Panc1 (cell line): ENCODE measurements around the gene STMP1. TPM values are rescaled to one million over a fixed set of nuclear protein-coding genes. Genes with fewer than 3 reads are reported as not detected.

ENCODE experiments used
- ATAC-seq: fragments of 200-7000 bp; cut with Tn5 transposase; 2 replicates; pipeline ENCODE4 v1.9.1; 2020; ENCODE audit warnings: mild to moderate bottlenecking, moderate library complexity
- BruUV-seq: library from RNA; stranded (reverse); fragments of 400-500 nt; replicated peaks from 2 replicates; lab custom pipeline; 2021; lab: Mats Ljungman, UMichigan
- CTCF ChIA-PET: fragments of 300-600 bp; sonication (Branson Sonifier 250); formaldehyde crosslinking; loops from one replicate; lab custom pipeline; 2022; ENCODE audit warnings: antibody characterized with exemption; lab: Charles Lee
- POLR2A ChIA-PET: fragments of 300-600 bp; sonication (Branson Sonifier 250); formaldehyde crosslinking; loops from one replicate; lab custom pipeline; 2022; ENCODE audit warnings: antibody characterized with exemption; lab: Charles Lee
- DNase-seq: peaks from one replicate; pipeline ENCODE4 v3.0.0-alpha.2; 2010; ENCODE audit warnings: low read depth, low spot score
- H3K27ac ChIP-seq: 2 replicates; pipeline ENCODE4 v1.5.1; 2011; ENCODE audit warnings: mild to moderate bottlenecking, low read length, inconsistent platforms
- H3K27me3 ChIP-seq: fragments of 200-500 bp; sonication (Bioruptor generic); 2 replicates; pipeline ENCODE4 v1.6.0; 2014; ENCODE audit warnings: low read length, inconsistent platforms; ENCODE audit not compliant: control insufficient read depth, insufficient read depth
- H3K36me3 ChIP-seq: fragments of 200-500 bp; sonication (Bioruptor generic); 2 replicates; pipeline ENCODE4 v1.5.1; 2014; ENCODE audit warnings: inconsistent platforms, mild to moderate bottlenecking, low read length, moderate library complexity; ENCODE audit not compliant: control insufficient read depth, insufficient read depth
- H3K4me1 ChIP-seq: 2 replicates; pipeline ENCODE4 v1.5.1; 2011; ENCODE audit warnings: inconsistent platforms, mild to moderate bottlenecking, low read length, moderate library complexity; ENCODE audit not compliant: control insufficient read depth, insufficient read depth
- H3K4me3 ChIP-seq, 2 experiments: 2 replicates each; pipeline ENCODE4 v1.5.1; 2011 to 2012; ENCODE audit warnings: low read depth in 2 of 2, low read length in 2 of 2, mild to moderate bottlenecking in 2 of 2, inconsistent platforms in 1 of 2, moderate library complexity in 1 of 2
- H3K9me3 ChIP-seq: fragments of 200-500 bp; sonication (Bioruptor generic); 2 replicates; pipeline ENCODE4 v1.5.1; 2014; ENCODE audit warnings: low read depth, mild to moderate bottlenecking, inconsistent platforms, low read length, moderate library complexity; ENCODE audit not compliant: control insufficient read depth, insufficient read depth
- POLR2AphosphoS5 ChIP-seq: IDR thresholded peaks from 2 replicates; pipeline ENCODE4 v1.6.1; 2012; ENCODE audit warnings: mild to moderate bottlenecking, low read depth, low read length, moderate library complexity
- SIN3A ChIP-seq: IDR thresholded peaks from 2 replicates; pipeline ENCODE4 v1.6.1; 2012; ENCODE audit warnings: low read depth, mild to moderate bottlenecking, low read length, moderate library complexity, borderline replicate concordance; ENCODE audit not compliant: insufficient read depth
- TCF7L2 ChIP-seq: IDR thresholded peaks from 2 replicates; pipeline ENCODE4 v1.6.1; 2011; ENCODE audit warnings: mild to moderate bottlenecking, low read depth, low read length, inconsistent platforms
- in situ Hi-C: cut with HindIII; loops from 2 replicates; pipeline ENCODE4 v1.10.0; 2016; ENCODE audit warnings: low sequenced_read_pairs, low pct_unique_long_range_greater_than_20kb
- intact Hi-C: fragments of 100-400 bp; cut with micrococcal nuclease; formaldehyde crosslinking; loops from one replicate; pipeline ENCODE4 v1.10.0; 2022; ENCODE audit not compliant: unreplicated experiment
- total RNA-seq: library from RNA; stranded (reverse); gene quantifications from one replicate; pipeline ENCODE4 v1.2.1, GENCODE V29; 2021; ENCODE audit not compliant: unreplicated experiment
- TF ChIP-seq, protein P1 (sequence below), 2 experiments: IDR thresholded peaks; 2 replicates each; pipeline ENCODE4 v1.6.1; 2011 to 2012; ENCODE audit warnings: low read depth in 2 of 2, control low read depth in 1 of 2, low read length in 1 of 2, mild to moderate bottlenecking in 1 of 2, moderate library complexity in 1 of 2; ENCODE audit not compliant: insufficient read depth in 1 of 2
- TF ChIP-seq, protein P2 (sequence below): fragments of 450-650 bp; IDR thresholded peaks from 2 replicates; pipeline ENCODE4 v1.5.1; 2017; ENCODE audit warnings: mild to moderate bottlenecking

The STMP1 gene
- total RNA-seq, 1 experiment from 2014 or later = 29.5 TPM

DNA sequence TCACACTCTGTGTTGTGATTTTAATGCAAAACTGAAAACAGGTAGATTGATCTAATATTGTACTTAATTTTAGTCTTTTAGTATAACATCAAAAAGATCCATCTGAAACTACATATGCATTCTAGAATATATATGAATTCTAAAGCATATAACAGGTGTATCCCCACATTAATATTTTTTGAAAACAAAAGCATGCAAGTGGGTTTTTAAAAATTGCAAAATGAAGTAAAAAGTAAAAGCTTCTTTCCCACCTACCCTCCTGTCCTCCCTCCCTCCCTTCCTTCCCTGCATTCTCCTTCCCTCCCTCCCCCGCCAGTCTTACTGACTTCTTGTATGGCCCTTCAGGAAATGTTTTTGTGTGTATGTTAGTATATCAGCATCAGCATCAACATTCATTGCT, 14.6 kb upstream of the STMP1 start:
- Histone ChIP-seq H3K4me1 (no peaks in the 10 kb centered on the region), H3K27ac (no peak overlapping the region), H3K36me3 (peaks cover 29% of the 10 kb centered on the region), H3K9me3 (no peaks in the 10 kb centered on the region), H3K4me3 (no peak overlapping the region), H3K27me3 (no peaks in the 10 kb centered on the region)
- no peak for ATAC-seq
- in situ Hi-C loops (no loop called here), intact Hi-C loops (loop anchor here (10.0 kb wide), 1 partner anchor 133 kb away; the partner anchor contains the start of gene CNOT4)
- no TSS peak for BruUV-seq
- ChIA-PET CTCF (no interaction called here), POLR2A (no interaction called here)
- no peak for DNase-seq
- TF ChIP-seq TCF7L2 (no peak), SIN3A (no peak), POLR2AphosphoS5 (no peak)
- TF ChIP-seq, protein P1, sequence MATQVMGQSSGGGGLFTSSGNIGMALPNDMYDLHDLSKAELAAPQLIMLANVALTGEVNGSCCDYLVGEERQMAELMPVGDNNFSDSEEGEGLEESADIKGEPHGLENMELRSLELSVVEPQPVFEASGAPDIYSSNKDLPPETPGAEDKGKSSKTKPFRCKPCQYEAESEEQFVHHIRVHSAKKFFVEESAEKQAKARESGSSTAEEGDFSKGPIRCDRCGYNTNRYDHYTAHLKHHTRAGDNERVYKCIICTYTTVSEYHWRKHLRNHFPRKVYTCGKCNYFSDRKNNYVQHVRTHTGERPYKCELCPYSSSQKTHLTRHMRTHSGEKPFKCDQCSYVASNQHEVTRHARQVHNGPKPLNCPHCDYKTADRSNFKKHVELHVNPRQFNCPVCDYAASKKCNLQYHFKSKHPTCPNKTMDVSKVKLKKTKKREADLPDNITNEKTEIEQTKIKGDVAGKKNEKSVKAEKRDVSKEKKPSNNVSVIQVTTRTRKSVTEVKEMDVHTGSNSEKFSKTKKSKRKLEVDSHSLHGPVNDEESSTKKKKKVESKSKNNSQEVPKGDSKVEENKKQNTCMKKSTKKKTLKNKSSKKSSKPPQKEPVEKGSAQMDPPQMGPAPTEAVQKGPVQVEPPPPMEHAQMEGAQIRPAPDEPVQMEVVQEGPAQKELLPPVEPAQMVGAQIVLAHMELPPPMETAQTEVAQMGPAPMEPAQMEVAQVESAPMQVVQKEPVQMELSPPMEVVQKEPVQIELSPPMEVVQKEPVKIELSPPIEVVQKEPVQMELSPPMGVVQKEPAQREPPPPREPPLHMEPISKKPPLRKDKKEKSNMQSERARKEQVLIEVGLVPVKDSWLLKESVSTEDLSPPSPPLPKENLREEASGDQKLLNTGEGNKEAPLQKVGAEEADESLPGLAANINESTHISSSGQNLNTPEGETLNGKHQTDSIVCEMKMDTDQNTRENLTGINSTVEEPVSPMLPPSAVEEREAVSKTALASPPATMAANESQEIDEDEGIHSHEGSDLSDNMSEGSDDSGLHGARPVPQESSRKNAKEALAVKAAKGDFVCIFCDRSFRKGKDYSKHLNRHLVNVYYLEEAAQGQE (IDR thresholded peaks at IDR 0.05; ENCODE audit: insufficient read depth in 1 of 2, low read depth in 2 of 2, low read length in 1 of 2) = no peak
- TF ChIP-seq, protein P2, sequence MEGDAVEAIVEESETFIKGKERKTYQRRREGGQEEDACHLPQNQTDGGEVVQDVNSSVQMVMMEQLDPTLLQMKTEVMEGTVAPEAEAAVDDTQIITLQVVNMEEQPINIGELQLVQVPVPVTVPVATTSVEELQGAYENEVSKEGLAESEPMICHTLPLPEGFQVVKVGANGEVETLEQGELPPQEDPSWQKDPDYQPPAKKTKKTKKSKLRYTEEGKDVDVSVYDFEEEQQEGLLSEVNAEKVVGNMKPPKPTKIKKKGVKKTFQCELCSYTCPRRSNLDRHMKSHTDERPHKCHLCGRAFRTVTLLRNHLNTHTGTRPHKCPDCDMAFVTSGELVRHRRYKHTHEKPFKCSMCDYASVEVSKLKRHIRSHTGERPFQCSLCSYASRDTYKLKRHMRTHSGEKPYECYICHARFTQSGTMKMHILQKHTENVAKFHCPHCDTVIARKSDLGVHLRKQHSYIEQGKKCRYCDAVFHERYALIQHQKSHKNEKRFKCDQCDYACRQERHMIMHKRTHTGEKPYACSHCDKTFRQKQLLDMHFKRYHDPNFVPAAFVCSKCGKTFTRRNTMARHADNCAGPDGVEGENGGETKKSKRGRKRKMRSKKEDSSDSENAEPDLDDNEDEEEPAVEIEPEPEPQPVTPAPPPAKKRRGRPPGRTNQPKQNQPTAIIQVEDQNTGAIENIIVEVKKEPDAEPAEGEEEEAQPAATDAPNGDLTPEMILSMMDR = no peak

DNA sequence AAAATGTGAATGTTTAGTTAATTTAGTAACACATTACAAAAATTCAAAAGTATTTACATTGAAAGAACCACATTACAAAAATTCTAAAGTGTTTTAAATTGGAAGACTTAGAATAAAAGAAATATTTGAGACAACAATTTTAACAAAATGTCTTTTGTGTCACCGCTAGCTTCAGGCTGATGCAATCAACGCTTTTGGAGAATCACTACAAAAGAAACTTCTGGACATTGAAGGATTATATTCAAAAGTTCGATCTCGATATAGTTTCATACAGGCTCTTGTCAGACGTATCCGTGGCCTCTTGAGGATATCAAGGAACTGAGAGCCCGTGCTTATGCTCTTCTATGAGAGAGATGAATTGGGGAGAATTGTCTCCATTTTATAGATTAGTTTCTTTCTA, 14.1 kb upstream of the STMP1 start:
- Histone ChIP-seq H3K9me3 (no peaks in the 10 kb centered on the region), H3K27ac (no peak overlapping the region), H3K4me3 (no peak overlapping the region), H3K27me3 (no peaks in the 10 kb centered on the region), H3K36me3 (peaks cover 29% of the 10 kb centered on the region), H3K4me1 (no peaks in the 10 kb centered on the region)
- CTCF ChIA-PET = no interaction called here
- intact Hi-C loops (loop anchor here (10.0 kb wide), 1 partner anchor 133 kb away; the partner anchor contains the start of gene CNOT4), in situ Hi-C loops (no loop called here)
- no TSS peak for BruUV-seq
- DNase-seq = no peak
- POLR2A ChIA-PET = no interaction called here
- no peak for ATAC-seq
- no peak for TF ChIP-seq TCF7L2
- TF ChIP-seq, protein P2 = no peak
- TF ChIP-seq SIN3A = no peak
- TF ChIP-seq POLR2AphosphoS5 = no peak
- TF ChIP-seq, protein P1 (IDR thresholded peaks at IDR 0.05; ENCODE audit: insufficient read depth in 1 of 2, low read depth in 2 of 2, low read length in 1 of 2) = no peak
